ENCODE results near the gene GALNT17. TPM values are rescaled to one million over a fixed set of nuclear protein-coding genes. Genes with fewer than 3 reads are reported as not detected.

GALNT17 gene
- total RNA-seq, 2 donors from 2014 or later: 0.82 to 4.0 TPM

DNA sequence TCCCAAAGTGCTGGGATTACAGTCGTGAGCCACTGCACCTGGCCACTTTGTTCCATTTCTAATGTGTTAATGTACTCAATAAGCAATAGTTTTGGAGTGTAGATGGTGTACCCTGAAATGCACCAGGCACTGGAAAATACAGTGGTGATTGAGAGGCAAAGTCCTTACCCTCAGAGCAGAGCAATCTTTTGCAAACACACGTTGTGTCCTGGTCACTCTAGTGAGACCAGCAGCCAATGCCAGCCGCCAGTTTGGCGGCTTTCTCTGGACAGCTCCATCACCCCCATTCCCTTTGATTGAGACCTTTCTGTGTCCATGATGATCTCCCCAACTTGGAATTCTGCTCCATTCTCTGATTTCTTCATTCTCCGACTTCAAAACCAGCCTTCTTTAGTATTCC is 231.3 kb downstream of the GALNT17 start:
- H3K4me1 ChIP-seq: no peaks in the 10 kb centered on the region
- DNase-seq (ENCODE audit: low spot score): no peak
- H3K9me3 ChIP-seq: no peaks in the 10 kb centered on the region
- H3K27me3 ChIP-seq: no peaks in the 10 kb centered on the region
- no peaks in the 10 kb centered on the region for H3K36me3 ChIP-seq
- H3K27ac ChIP-seq: no peak overlapping the region
- H3K4me3 ChIP-seq: no peak overlapping the region
- TF ChIP-seq CTCF (IDR thresholded peaks at IDR 0.05): no peak

DNA sequence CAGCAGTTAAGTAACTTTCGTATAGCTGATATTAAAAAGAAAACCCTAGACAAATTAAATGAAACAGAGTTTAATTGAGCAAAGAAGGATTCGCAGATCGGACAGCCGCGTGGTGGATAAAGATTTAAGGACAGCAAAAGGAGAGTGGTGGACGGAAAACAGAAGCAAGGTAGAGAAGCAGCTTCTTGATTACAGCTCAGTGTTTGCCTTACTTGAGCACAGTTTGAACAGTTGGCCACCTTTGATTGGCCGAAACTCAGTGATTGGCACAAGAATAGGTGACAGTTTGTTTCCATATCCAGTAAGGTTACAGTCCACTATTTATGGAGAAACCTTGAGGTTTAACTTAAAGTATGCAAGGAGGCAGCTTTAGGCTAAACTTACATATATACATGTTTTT is 231.7 kb downstream of the GALNT17 start:
- H3K4me3 ChIP-seq: no peak overlapping the region
- no peaks in the 10 kb centered on the region for H3K4me1 ChIP-seq
- H3K27ac ChIP-seq: no peak overlapping the region
- no peaks in the 10 kb centered on the region for H3K36me3 ChIP-seq
- TF ChIP-seq CTCF (IDR thresholded peaks at IDR 0.05): no peak
- H3K27me3 ChIP-seq: no peaks in the 10 kb centered on the region
- no peaks in the 10 kb centered on the region for H3K9me3 ChIP-seq
- DNase-seq (ENCODE audit: low spot score): no peak

- Histone ChIP-seq H3K27me3 (no peaks in the 10 kb centered on the region), H3K36me3 (no peaks in the 10 kb centered on the region), H3K27ac (no peak overlapping the region), H3K4me1 (no peaks in the 10 kb centered on the region), H3K9me3 (no peaks in the 10 kb centered on the region), H3K4me3 (no peak overlapping the region)
- no peak for DNase-seq (ENCODE audit: low spot score)
- no peak for TF ChIP-seq CTCF (IDR thresholded peaks at IDR 0.05)
These were observed 232.6 kb downstream of the GALNT17 start for GRCh38 chr7:71364551-71364950.

- TF ChIP-seq CTCF (IDR thresholded peaks at IDR 0.05): no peak
- Histone ChIP-seq H3K4me1 (no peaks in the 10 kb centered on the region), H3K9me3 (peaks cover 0 to 10% of the 10 kb centered on the region in 2 donors), H3K4me3 (no peak overlapping the region), H3K27me3 (no peaks in the 10 kb centered on the region), H3K36me3 (no peaks in the 10 kb centered on the region), H3K27ac (no peak overlapping the region)
- DNase-seq (ENCODE audit: low spot score): no peak
These were observed 241.0 kb downstream of the GALNT17 start for GRCh38 chr7:71372991-71373390.

GRCh38 chr7:71377062-71377461 is 245.1 kb downstream of the GALNT17 start:
- no peaks in the 10 kb centered on the region for H3K36me3 ChIP-seq
- H3K27ac ChIP-seq: no peak overlapping the region
- H3K9me3 ChIP-seq: peaks cover 0 to 14% of the 10 kb centered on the region in 2 donors
- DNase-seq (ENCODE audit: low spot score): peak; percentile 13
- TF ChIP-seq CTCF (IDR thresholded peaks at IDR 0.05): no peak
- H3K4me1 ChIP-seq: no peaks in the 10 kb centered on the region
- no peaks in the 10 kb centered on the region for H3K27me3 ChIP-seq
- no peak overlapping the region for H3K4me3 ChIP-seq

DNA sequence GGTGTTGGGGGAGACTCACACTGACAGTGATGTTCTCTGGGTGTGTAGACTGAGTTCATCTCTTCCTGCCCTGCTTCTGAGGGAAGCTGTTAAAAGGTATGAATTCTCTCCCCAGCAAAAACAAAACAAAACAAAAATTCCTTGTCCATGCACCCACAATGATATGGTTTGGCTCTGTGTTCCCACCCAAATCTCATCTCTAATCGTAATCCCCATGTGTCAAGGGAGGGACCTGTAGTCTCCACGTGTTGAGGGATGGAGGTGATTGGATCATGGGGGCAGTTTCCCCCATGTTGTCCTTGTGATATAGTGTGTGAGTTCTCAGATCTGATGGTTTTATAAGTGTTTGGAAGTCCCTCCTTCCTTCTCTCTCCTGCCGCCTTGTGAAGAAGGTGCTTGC is 245.5 kb downstream of the GALNT17 start:
- TF ChIP-seq CTCF (IDR thresholded peaks at IDR 0.05): no peak

More for the DNA sequence above, 245.5 kb downstream of the GALNT17 start:
- H3K27me3 ChIP-seq: no peaks in the 10 kb centered on the region
- H3K27ac ChIP-seq: no peak overlapping the region
- H3K4me1 ChIP-seq: no peaks in the 10 kb centered on the region
- H3K4me3 ChIP-seq: no peak overlapping the region
- H3K36me3 ChIP-seq: no peaks in the 10 kb centered on the region
- no peak for DNase-seq (ENCODE audit: low spot score)
- H3K9me3 ChIP-seq: peaks cover 0 to 14% of the 10 kb centered on the region in 2 donors
